GM12878 (cell line): Measurements from ENCODE around the gene H2BW1. TPM values are rescaled to one million over a fixed set of nuclear protein-coding genes. Genes with fewer than 3 reads are reported as not detected.

Experiments
- ATAC-seq: fragments of 200-7000 bp; cut with Tn5 transposase; 3 replicates; pipeline ENCODE4 v1.9.1; 2020; ENCODE audit warnings: mild to moderate bottlenecking, moderate library complexity
- BruUV-seq: library from RNA; stranded (reverse); fragments of 400-500 nt; replicated peaks from 2 replicates; lab custom pipeline; 2021; lab: Mats Ljungman, UMichigan
- CTCF ChIA-PET: fragments of 300-600 bp; sonication (Branson Sonifier 250); formaldehyde crosslinking; extraction: SDS; loops from one replicate; lab custom pipeline; 2021; ENCODE audit warnings: inconsistent platforms; lab: Yijun Ruan, JAX
- POLR2A ChIA-PET: fragments of 350-600 bp; formaldehyde crosslinking; extraction: SDS; loops from one replicate; lab custom pipeline; 2021; ENCODE audit warnings: inconsistent platforms; lab: Charles Lee
- RAD21 ChIA-PET: fragments of 300-600 bp; sonication (Branson Sonifier 250); formaldehyde crosslinking; loops from one replicate; lab custom pipeline; 2023; ENCODE audit warnings: antibody characterized with exemption; ENCODE audit not compliant: unreplicated experiment; lab: Charles Lee
- SMC1A ChIA-PET: fragments of 300-600 bp; sonication (Branson Sonifier 250); formaldehyde crosslinking; loops from one replicate; lab custom pipeline; 2023; ENCODE audit not compliant: unreplicated experiment, uncharacterized antibody; lab: Charles Lee
- DNase-seq: peaks from one replicate; pipeline ENCODE4 v3.0.0-alpha.2; 2011; ENCODE audit warnings: low read depth, low spot score
- FAIRE-seq: peaks from 3 replicates; lab custom pipeline; 2011; peaks lifted over from hg19 to GRCh38; lab: Jason Lieb, UNC
- H2AFZ ChIP-seq: 2 replicates; pipeline ENCODE4 v1.6.0; 2011; ENCODE audit warnings: low read depth, low read length, control low read depth; ENCODE audit not compliant: control insufficient read depth
- H3K27ac ChIP-seq: 2 replicates; pipeline ENCODE4 v1.5.1; 2011; ENCODE audit warnings: control low read depth; ENCODE audit not compliant: control insufficient read depth, insufficient read depth
- H3K27me3 ChIP-seq, 2 experiments: replicated peaks in 1 of 2; 2 replicates each; pipeline versions ENCODE4 v1.6.0 to v1.6.1; 2011; ENCODE audit warnings: low read length in 1 of 2; ENCODE audit not compliant: control insufficient read depth in 2 of 2, insufficient read depth in 2 of 2
- H3K36me3 ChIP-seq, 2 experiments: 2 replicates each; pipeline ENCODE4 v1.5.1; 2011; ENCODE audit warnings: low read length in 1 of 2; ENCODE audit not compliant: control insufficient read depth in 2 of 2, insufficient read depth in 2 of 2
- H3K4me1 ChIP-seq: 2 replicates; pipeline ENCODE4 v1.6.1; 2011; ENCODE audit warnings: mild to moderate bottlenecking, low read length, moderate library complexity, mixed read lengths; ENCODE audit not compliant: control insufficient read depth, insufficient read depth
- H3K4me2 ChIP-seq: 2 replicates; pipeline ENCODE4 v1.6.0; 2011; ENCODE audit warnings: control low read depth; ENCODE audit not compliant: control insufficient read depth, insufficient read depth
- H3K4me3 ChIP-seq: fragments of 200-600 bp; sonication (generic); 2 replicates; pipeline ENCODE4 v1.5.1; 2016
- H3K79me2 ChIP-seq: 2 replicates; pipeline ENCODE4 v1.6.0; 2011; ENCODE audit warnings: low read length; ENCODE audit not compliant: control insufficient read depth, insufficient read depth
- H3K9ac ChIP-seq: 2 replicates; pipeline ENCODE4 v1.8.0; 2011; ENCODE audit warnings: low read length, control low read depth, mixed read lengths; ENCODE audit not compliant: control insufficient read depth, insufficient read depth
- H3K9me3 ChIP-seq: replicated peaks from 3 replicates; pipeline ENCODE4 v1.5.1; 2011; ENCODE audit warnings: mild to moderate bottlenecking, low read length; ENCODE audit not compliant: control insufficient read depth, insufficient read depth
- H4K20me1 ChIP-seq: 2 replicates; pipeline ENCODE4 v1.6.0; 2011; ENCODE audit not compliant: control insufficient read depth, insufficient read depth
- BACH1 ChIP-seq: fragments of 450-650 bp; IDR thresholded peaks from 2 replicates; pipeline ENCODE4 v1.6.1; 2017; ENCODE audit warnings: mild to moderate bottlenecking, borderline replicate concordance
- CHD1 ChIP-seq: IDR thresholded peaks from 2 replicates; pipeline ENCODE4 v1.6.1; 2012; ENCODE audit warnings: low read depth, low read length, improper control_type of control experiment
- ETV6 ChIP-seq, 2 experiments: fragments of 450-650 bp in 1 of 2; IDR thresholded peaks in 1 of 2; conservative IDR thresholded peaks in 1 of 2; 2 replicates each; pipeline ENCODE4 v1.6.1; 2014; ENCODE audit warnings: antibody characterized with exemption in 1 of 2, borderline replicate concordance in 1 of 2, low read depth in 1 of 2, mild to moderate bottlenecking in 1 of 2, moderate library complexity in 1 of 2
- LARP7 ChIP-seq: fragments of 450-650 bp; IDR thresholded peaks from 2 replicates; pipeline ENCODE4 v1.6.1; 2017; ENCODE audit warnings: mild to moderate bottlenecking
- MTA3 ChIP-seq: IDR thresholded peaks from 2 replicates; pipeline ENCODE4 v1.6.1; 2012; ENCODE audit warnings: low read length, inconsistent platforms, borderline replicate concordance
- RUNX3 ChIP-seq: IDR thresholded peaks from 2 replicates; pipeline ENCODE4 v1.6.1; 2012; ENCODE audit warnings: low read length, inconsistent platforms
- SUPT20H ChIP-seq: IDR thresholded peaks from 2 replicates; pipeline ENCODE4 v1.6.1; 2011; ENCODE audit warnings: low read depth, mild to moderate bottlenecking, low read length, moderate library complexity, borderline replicate concordance; ENCODE audit not compliant: control insufficient read depth
- WGBS: methylation state at CpG from one replicate; pipeline ENCODE4 v1.1.6; 2016; ENCODE audit warnings: low lambda C conversion rate; ENCODE audit not compliant: insufficient replicate concordance, insufficient coverage; ENCODE audit errors: missing lambda C conversion rate; 5-methylcytosine and 5-hydroxymethylcytosine counted together
- in situ Hi-C: fragments of 300-500 bp; cut with MboI; formaldehyde crosslinking; loops from 9 replicates; pipeline ENCODE4 v1.14.3; 2018; ENCODE audit warnings: mixed read lengths
- intact Hi-C: fragments of 100-400 bp; cut with micrococcal nuclease; formaldehyde crosslinking; loops from one replicate; pipeline ENCODE4 v1.14.2; 2022; ENCODE audit not compliant: unreplicated experiment
- polyA plus RNA-seq, 11 experiments: library from polyadenylated mRNA; depleted of rRNA in 4 of 11; unstranded in 6 of 11; stranded (reverse) in 5 of 11; fragments of >200 nt; fragmentation: Nextera tagmentation in 4 of 11; fragmentation: Illumina TruSeq in 1 of 11; extraction: Ambion mirVana in 4 of 11; extraction: Trizol in 1 of 11; gene quantifications; 1 replicate in 1 of 11; 2 replicates in 10 of 11; pipeline versions ENCODE4 v1.2.1 to v1.2.3, GENCODE V29; 2011 to 2016; ENCODE audit warnings: inconsistent platforms in 2 of 11, missing spikeins in 2 of 11, low read depth in 1 of 11
- total RNA-seq, 4 experiments: library from RNA; depleted of rRNA in 3 of 4; stranded (reverse); fragments of >200 nt in 3 of 4; fragmentation: Illumina TruSeq in 1 of 4; extraction: Trizol in 1 of 4; gene quantifications; 2 replicates each; pipeline versions ENCODE4 v1.2.1 to v1.2.3, GENCODE V29; 2013 to 2021
- TF ChIP-seq, protein P1 (sequence below): IDR thresholded peaks from 2 replicates; pipeline ENCODE4 v1.6.1; 2012; ENCODE audit warnings: low read depth, low read length, improper control_type of control experiment
- TF ChIP-seq, protein P2 (sequence below): fragments of 450-650 bp; IDR thresholded peaks from 2 replicates; pipeline ENCODE4 v1.6.1; 2018; ENCODE audit warnings: mild to moderate bottlenecking, low read depth, moderate library complexity; ENCODE audit not compliant: partially characterized antibody
- TF ChIP-seq, protein P3 (sequence below): fragments of 450-650 bp; formaldehyde crosslinking; IDR thresholded peaks from 2 replicates; pipeline ENCODE4 v1.5.0; 2022; ENCODE audit warnings: mild to moderate bottlenecking, missing genetic modification characterization

Gene H2BW1
- total and polyA plus RNA-seq, 10 of the 15 experiments (the other 5 are each of a cell fraction or from before 2014, with no cell fraction given), result not detected

DNA sequence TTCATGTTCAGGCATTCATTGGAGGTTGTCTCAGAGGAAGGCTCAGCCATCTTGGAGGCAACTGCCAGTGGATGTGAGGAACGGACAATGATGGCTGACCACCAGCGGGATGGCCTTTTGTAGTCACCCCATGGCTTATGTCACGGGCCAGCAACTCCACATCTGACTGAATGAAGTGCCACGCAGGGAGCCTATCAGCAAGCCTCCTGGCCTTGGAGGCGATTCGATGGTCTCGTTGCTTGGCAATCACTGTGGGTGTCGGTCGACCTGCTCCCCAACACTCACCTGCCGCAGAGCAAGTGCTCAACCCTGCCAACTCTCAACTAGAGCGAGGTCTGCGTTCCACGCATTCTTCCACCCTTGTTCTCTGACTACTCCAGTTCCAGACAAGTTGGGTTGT lies 33.7 kb upstream of the H2BW1 start (continued):
- no peak for TF ChIP-seq RUNX3

DNA sequence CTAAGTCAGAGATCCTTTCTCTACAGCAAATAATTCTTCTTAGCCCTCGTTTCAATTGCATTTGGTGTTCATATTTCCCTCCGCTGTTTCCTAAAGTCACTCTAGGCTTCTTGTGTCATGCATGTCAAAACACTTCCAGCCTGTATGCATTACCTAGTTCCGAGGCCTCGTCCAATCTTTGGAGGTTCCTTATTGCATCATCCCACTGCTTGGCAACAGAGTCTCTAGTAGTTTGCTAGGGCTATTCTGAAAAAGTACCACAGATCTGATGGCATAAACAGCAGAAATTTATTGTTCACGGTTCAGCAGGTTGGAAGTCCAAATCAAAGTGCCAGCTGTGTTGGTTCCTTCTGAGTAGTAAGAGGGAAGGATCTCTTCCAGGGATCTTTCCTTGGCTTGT lies 32.1 kb upstream of the H2BW1 start:
- no peaks in the 10 kb centered on the region for H3K79me2 ChIP-seq
- SMC1A ChIA-PET, result no interaction called here
- no peak overlapping the region for H3K27ac ChIP-seq
- no peak overlapping the region for H2AFZ ChIP-seq
- no peaks in the 10 kb centered on the region for H3K27me3 ChIP-seq
- WGBS, result 20% methylated on average over 5 of the region's 5 CpGs
- H4K20me1 ChIP-seq, result no peaks in the 10 kb centered on the region
- in situ Hi-C loops (no loop called here), intact Hi-C loops (no loop called here)
- H3K4me1 ChIP-seq, result no peaks in the 10 kb centered on the region
- H3K4me2 ChIP-seq, result no peak overlapping the region
- no peaks in the 10 kb centered on the region for H3K36me3 ChIP-seq
- no peak overlapping the region for H3K4me3 ChIP-seq
- no peak for FAIRE-seq
- CTCF ChIA-PET, result no interaction called here
- DNase-seq, result no peak
- H3K9me3 ChIP-seq, result no peaks in the 10 kb centered on the region
- RAD21 ChIA-PET, result no interaction called here
- ATAC-seq, result no peak
- no peak overlapping the region for H3K9ac ChIP-seq
- POLR2A ChIA-PET, result no interaction called here
- TF ChIP-seq SUPT20H (no peak), LARP7 (no peak)
- BruUV-seq, result no TSS peak

DNA sequence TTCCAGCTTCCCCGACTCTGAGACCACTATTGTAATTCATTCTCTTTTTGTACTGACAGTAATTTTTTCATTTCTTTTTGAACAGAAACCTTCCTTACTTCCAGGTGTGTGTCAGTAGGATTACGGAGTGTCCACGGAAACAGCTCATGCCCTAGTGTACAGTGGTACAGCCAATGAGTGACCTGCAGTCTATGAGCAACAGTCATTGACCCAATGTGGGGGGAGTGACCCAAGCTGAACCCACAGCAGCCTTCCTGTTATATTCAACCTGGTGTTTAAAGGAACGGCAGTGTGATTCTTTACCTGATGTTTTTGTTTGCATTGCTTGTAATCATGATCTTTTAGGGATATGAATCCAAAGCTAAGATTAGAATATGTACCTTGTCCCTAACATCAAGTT lies 27.5 kb upstream of the H2BW1 start:
- 12% methylated on average over 4 of the region's 4 CpGs for WGBS
- no peak for FAIRE-seq
- no TSS peak for BruUV-seq
- Histone ChIP-seq H3K36me3 (no peaks in the 10 kb centered on the region), H3K4me1 (no peaks in the 10 kb centered on the region), H3K27ac (no peak overlapping the region), H4K20me1 (no peaks in the 10 kb centered on the region), H3K9me3 (no peaks in the 10 kb centered on the region), H3K4me2 (no peak overlapping the region), H2AFZ (no peak overlapping the region), H3K9ac (no peak overlapping the region), H3K79me2 (no peaks in the 10 kb centered on the region), H3K4me3 (no peak overlapping the region), H3K27me3 (no peaks in the 10 kb centered on the region)
- ChIA-PET CTCF (no interaction called here), RAD21 (no interaction called here), POLR2A (no interaction called here), SMC1A (no interaction called here)
- in situ Hi-C loops, result no loop called here
- no peak for ATAC-seq
- intact Hi-C loops, result no loop called here
- no peak for DNase-seq
- TF ChIP-seq BACH1 (no peak), CHD1 (no peak), MTA3 (no peak), ETV6 (conservative IDR thresholded peaks at IDR 0.05 in 1 of 2, IDR thresholded peaks at IDR 0.05 in 1 of 2; ENCODE audit: borderline replicate concordance in 1 of 2, low read depth in 1 of 2) (no peak)
- TF ChIP-seq, protein P1, sequence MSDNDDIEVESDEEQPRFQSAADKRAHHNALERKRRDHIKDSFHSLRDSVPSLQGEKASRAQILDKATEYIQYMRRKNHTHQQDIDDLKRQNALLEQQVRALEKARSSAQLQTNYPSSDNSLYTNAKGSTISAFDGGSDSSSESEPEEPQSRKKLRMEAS, result no peak
- TF ChIP-seq, protein P2, sequence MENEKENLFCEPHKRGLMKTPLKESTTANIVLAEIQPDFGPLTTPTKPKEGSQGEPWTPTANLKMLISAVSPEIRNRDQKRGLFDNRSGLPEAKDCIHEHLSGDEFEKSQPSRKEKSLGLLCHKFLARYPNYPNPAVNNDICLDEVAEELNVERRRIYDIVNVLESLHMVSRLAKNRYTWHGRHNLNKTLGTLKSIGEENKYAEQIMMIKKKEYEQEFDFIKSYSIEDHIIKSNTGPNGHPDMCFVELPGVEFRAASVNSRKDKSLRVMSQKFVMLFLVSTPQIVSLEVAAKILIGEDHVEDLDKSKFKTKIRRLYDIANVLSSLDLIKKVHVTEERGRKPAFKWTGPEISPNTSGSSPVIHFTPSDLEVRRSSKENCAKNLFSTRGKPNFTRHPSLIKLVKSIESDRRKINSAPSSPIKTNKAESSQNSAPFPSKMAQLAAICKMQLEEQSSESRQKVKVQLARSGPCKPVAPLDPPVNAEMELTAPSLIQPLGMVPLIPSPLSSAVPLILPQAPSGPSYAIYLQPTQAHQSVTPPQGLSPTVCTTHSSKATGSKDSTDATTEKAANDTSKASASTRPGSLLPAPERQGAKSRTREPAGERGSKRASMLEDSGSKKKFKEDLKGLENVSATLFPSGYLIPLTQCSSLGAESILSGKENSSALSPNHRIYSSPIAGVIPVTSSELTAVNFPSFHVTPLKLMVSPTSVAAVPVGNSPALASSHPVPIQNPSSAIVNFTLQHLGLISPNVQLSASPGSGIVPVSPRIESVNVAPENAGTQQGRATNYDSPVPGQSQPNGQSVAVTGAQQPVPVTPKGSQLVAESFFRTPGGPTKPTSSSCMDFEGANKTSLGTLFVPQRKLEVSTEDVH, result no peak
- TF ChIP-seq, protein P3, sequence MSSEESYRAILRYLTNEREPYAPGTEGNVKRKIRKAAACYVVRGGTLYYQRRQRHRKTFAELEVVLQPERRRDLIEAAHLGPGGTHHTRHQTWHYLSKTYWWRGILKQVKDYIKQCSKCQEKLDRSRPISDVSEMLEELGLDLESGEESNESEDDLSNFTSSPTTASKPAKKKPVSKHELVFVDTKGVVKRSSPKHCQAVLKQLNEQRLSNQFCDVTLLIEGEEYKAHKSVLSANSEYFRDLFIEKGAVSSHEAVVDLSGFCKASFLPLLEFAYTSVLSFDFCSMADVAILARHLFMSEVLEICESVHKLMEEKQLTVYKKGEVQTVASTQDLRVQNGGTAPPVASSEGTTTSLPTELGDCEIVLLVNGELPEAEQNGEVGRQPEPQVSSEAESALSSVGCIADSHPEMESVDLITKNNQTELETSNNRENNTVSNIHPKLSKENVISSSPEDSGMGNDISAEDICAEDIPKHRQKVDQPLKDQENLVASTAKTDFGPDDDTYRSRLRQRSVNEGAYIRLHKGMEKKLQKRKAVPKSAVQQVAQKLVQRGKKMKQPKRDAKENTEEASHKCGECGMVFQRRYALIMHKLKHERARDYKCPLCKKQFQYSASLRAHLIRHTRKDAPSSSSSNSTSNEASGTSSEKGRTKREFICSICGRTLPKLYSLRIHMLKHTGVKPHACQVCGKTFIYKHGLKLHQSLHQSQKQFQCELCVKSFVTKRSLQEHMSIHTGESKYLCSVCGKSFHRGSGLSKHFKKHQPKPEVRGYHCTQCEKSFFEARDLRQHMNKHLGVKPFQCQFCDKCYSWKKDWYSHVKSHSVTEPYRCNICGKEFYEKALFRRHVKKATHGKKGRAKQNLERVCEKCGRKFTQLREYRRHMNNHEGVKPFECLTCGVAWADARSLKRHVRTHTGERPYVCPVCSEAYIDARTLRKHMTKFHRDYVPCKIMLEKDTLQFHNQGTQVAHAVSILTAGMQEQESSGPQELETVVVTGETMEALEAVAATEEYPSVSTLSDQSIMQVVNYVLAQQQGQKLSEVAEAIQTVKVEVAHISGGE, result no peak
